LNCaP clone FGC (cell line): ENCODE results near the gene LEPR.
"Not testable (repeated sequence)": the region's sequence is repeated elsewhere in the genome, so short reads cannot be mapped to it uniquely, and the experiment has no call there.

Source experiments
- DNase-seq: peaks from one replicate; pipeline ENCODE4 v3.0.0-alpha.2; 2011; ENCODE audit warnings: low read depth
- H3K4me3 ChIP-seq: 2 replicates; pipeline ENCODE4 v1.5.1; 2011; ENCODE audit warnings: mild to moderate bottlenecking, low read depth, low read length, control low read depth
- CTCF ChIP-seq: IDR thresholded peaks from 2 replicates; pipeline ENCODE4 v1.5.1; 2012; ENCODE audit warnings: mild to moderate bottlenecking; ENCODE audit not compliant: control insufficient read depth, insufficient read depth; ENCODE audit errors: extremely low read depth

The LEPR gene

DNA sequence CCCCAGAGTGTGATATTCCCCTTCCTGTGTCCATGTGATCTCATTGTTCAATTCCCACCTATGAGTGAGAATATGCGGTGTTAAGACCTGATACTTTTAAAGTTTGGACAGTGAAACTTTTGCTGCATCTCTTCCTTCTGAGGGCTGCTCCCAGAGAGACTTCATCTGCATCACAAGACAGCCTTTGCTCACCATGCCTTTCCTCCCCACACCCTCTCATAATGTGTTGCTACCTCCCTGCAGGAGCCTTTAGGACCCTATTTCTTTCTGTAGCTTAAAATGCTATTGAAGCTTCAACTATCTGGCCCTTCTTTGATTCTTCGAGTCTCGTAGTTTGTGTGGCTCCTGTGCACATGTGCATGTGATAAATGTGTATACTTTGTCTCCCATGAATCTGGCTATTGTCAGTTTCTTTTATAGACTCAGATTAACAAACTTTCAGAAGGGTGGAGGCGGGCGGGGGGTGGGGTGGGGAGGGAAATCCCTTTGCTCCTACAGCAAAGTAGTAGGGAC is 23.7 kb downstream of the LEPR start:
- H3K4me3 ChIP-seq = no peak overlapping the region
- no peak for DNase-seq
- no peak for TF ChIP-seq CTCF

DNA sequence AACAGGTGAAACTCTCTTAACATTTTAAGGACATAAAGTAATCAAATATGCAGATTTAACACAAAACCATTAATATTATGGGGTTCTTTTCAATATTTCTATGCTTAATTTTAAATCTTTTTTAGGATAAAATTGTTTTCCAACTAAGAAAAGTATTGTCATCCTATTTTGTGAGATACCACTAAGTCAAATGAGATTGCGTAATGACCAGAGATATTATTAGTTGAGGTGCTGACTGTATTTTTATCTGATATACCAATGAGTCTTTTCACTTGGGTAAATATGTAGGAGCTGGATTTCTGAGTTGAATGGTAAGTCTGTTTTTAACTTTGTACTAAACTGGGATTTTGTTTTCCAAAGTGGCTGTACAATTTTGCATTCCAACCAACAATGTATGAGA is 25.4 kb downstream of the LEPR start:
- no peak overlapping the region for H3K4me3 ChIP-seq
- TF ChIP-seq CTCF = no peak
- no peak for DNase-seq

- no peak for DNase-seq
- TF ChIP-seq CTCF = peak; percentile 45
- no peak overlapping the region for H3K4me3 ChIP-seq
These were observed 28.9 kb downstream of the LEPR start for GRCh38 chr1:65449214-65449823.

DNA sequence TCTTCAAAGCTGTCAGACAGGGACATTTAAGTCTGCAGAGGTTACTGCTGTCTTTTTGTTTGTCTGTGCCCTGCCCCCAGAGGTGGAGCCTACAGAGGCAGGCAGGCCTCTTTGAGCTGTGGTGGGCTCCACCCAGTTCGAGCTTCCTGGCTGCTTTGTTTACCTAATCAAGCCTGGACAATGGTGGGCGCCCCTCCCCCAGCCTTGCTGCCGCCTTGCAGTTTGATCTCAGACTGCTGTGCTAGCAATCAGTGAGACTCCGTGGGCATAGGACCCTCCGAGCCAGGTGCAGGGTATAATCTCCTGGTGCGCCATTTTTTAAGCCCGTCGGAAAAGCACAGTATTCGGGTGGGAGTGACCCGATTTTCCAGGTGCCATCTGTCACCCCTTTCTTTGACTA is 35.2 kb downstream of the LEPR start:
- not testable (repeated sequence) for DNase-seq, H3K4me3 ChIP-seq

DNA sequence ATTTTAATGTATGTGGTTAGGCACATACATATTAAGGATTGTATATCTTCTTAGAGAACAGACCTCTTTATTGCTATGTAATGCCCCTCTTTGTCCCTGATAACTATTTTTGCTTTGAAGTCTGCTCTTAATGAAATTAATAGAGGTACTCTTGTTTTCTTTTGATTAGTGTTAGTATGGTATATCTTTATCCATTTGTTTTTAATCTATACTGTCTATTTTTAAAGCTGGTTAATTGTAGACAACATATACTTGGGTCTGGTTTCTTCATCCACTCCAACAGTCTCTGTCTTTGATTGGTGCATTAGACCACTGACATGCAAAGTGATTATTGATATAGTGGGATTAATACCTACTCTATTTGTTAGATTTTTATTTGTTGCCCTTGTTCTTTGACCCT is 36.0 kb downstream of the LEPR start:
- no peak for TF ChIP-seq CTCF
- H3K4me3 ChIP-seq = no peak overlapping the region
- no peak for DNase-seq

DNA sequence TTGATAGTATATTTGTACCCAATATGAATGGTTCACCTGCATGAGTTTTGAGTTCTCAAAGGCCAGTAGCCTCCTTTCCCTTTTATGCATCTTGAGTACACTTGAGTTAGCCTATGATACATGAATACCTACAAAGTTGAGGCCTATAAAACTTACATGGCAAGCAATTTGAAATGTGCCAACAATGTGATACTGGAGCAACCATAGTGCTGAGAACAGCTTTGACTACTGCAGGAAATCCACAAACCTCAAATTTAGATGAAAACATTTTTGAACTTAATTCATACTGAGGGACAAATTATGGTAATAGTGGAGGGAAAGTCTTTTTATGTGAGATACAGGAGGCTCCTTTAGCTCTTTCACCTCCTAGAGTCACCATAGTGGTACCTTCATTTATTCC is 37.4 kb downstream of the LEPR start:
- no peak for TF ChIP-seq CTCF
- DNase-seq = no peak
- H3K4me3 ChIP-seq = no peak overlapping the region

- H3K4me3 ChIP-seq = no peak overlapping the region
- no peak for TF ChIP-seq CTCF
- DNase-seq = no peak
These were observed 38.4 kb downstream of the LEPR start for GRCh38 chr1:65458730-65459396.
